GM12875 (cell line): ENCODE measurements around the gene MEIS2.

ENCODE experiments used
- H3K4me3 ChIP-seq: one replicate; pipeline ENCODE4 v1.5.1; 2011; ENCODE audit warnings: low read depth, low read length, control low read depth
- CTCF ChIP-seq: IDR thresholded peaks from 2 replicates; pipeline ENCODE4 v1.5.1; 2011; ENCODE audit warnings: low read depth, mild to moderate bottlenecking, control low read depth, inconsistent platforms, low read length, moderate library complexity, borderline replicate concordance; ENCODE audit not compliant: insufficient read depth

The MEIS2 gene

GRCh38 chr15:37001417-37001816, 98.9 kb downstream of the MEIS2 start:
- no peak for TF ChIP-seq CTCF
- H3K4me3 ChIP-seq, result no peak overlapping the region

GRCh38 chr15:36999778-37000177, 100.6 kb downstream of the MEIS2 start:
- no peak overlapping the region for H3K4me3 ChIP-seq
- no peak for TF ChIP-seq CTCF

- no peak overlapping the region for H3K4me3 ChIP-seq
- no peak for TF ChIP-seq CTCF
Observed at GRCh38 chr15:36996538-36997181, 103.7 kb downstream of the MEIS2 start.

- no peak overlapping the region for H3K4me3 ChIP-seq
- TF ChIP-seq CTCF, result no peak
Observed at GRCh38 chr15:36996121-36996520, 104.2 kb downstream of the MEIS2 start.

GRCh38 chr15:36994790-36995189, 105.6 kb downstream of the MEIS2 start:
- H3K4me3 ChIP-seq, result no peak overlapping the region
- TF ChIP-seq CTCF, result no peak

- H3K4me3 ChIP-seq, result no peak overlapping the region
- TF ChIP-seq CTCF, result no peak
Observed at GRCh38 chr15:36992454-36992853, 107.9 kb downstream of the MEIS2 start.

- no peak overlapping the region for H3K4me3 ChIP-seq
- TF ChIP-seq CTCF, result no peak
Observed at GRCh38 chr15:36988947-36989346, 111.4 kb downstream of the MEIS2 start.
